Right lobe of liver (tissue), 4 donors: ENCODE measurements around the gene ANKRD34B.
"Not testable (repeated sequence)": the region's sequence is repeated elsewhere in the genome, so short reads cannot be mapped to it uniquely, and the experiment has no call there.

ENCODE experiments used
- POLR2A ChIP-seq: fragments of 450-650 bp; IDR thresholded peaks from one replicate; pipeline ENCODE4 v1.6.1; 2017; ENCODE audit warnings: antibody characterized with exemption, mild to moderate bottlenecking
- TF ChIP-seq, protein P1 (sequence below), 4 donors: fragments of 200-600 bp in 3 of 4; fragments of 450-650 bp in 1 of 4; IDR thresholded peaks; one replicate each; pipeline versions ENCODE4 v1.5.1 to v1.8.0; 2016 to 2022; ENCODE audit warnings: antibody characterized with exemption in 4 of 4, mild to moderate bottlenecking in 2 of 4
- donor health status: DM: no; HTN: no; CAD: no.
- donor health status: DM: no; HTN: no; CAD: no.
- donor health status: DM: no; HTN: yes; CAD: no.

DNA sequence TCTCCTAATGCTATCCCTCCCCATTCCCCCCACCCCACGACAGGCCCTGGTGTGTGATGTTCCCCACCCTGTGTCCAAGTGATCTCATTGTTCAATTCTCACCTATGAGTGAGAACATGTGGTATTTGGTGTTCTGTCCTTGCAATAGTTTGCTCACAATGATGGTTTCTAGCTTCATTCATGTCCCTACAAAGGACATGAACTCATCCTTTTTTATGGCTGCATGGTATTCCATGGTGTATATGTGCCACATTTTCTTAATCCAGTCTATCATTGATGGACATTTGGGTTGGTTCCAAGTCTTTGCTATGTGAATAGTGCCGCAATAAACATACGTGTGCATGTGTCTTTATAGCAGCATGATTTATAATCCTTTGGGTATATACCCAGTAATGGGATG lies 10.2 kb upstream of the ANKRD34B start:
- not testable (repeated sequence) for TF ChIP-seq POLR2A
- TF ChIP-seq, protein P1, sequence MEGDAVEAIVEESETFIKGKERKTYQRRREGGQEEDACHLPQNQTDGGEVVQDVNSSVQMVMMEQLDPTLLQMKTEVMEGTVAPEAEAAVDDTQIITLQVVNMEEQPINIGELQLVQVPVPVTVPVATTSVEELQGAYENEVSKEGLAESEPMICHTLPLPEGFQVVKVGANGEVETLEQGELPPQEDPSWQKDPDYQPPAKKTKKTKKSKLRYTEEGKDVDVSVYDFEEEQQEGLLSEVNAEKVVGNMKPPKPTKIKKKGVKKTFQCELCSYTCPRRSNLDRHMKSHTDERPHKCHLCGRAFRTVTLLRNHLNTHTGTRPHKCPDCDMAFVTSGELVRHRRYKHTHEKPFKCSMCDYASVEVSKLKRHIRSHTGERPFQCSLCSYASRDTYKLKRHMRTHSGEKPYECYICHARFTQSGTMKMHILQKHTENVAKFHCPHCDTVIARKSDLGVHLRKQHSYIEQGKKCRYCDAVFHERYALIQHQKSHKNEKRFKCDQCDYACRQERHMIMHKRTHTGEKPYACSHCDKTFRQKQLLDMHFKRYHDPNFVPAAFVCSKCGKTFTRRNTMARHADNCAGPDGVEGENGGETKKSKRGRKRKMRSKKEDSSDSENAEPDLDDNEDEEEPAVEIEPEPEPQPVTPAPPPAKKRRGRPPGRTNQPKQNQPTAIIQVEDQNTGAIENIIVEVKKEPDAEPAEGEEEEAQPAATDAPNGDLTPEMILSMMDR (IDR thresholded peaks at IDR 0.05), result not testable (repeated sequence)
